ENCODE data around the gene ZNF599.
"Not testable (repeated sequence)": the region's sequence is repeated elsewhere in the genome, so short reads cannot be mapped to it uniquely, and the experiment has no call there.

The ZNF599 gene

DNA sequence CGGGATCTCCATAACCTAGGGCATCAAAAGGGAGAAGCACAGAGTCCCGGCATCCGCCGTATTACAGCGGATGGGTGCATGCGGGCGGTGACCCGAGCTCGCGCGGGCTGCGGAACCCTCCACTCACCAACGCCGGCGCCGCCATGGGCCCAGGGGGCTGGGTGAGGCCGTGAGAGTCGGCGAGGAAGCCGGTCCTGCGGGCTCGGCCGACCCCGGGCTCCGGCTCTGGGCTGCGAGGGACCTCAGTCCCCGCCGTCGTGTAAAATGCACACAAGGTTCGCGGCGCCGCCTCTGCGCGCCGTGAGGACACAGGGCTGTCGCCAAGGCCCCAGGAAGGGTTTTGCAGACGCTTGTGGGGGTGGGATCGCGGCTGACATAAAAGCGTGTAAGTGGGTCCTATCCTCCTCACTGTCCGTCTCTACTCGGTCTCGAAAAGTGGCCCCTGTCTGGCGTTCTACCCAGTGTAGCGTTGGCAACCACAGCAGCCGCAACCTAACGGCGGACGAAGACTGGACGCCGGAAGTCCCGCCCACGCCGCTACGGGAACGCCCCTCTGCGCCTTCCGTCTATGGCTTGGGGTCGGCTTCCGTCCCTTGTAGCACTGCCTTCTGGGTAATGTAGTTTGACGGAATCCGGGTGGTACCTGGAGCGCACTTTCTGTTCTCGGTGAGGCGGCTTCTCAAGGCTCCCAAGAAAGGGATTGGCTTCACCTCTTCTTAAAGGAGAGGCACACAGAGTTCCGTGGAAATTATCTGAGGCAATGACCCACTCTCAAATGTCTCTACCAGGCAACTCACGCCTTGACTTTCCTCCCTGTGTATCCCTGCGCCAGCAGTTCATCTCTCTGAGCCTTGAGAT, at the start of gene ZNF599:
Gene ZNF599, minus strand, starts transcription at position 519 of the 858 bp plus-strand sequence. Its CDS starts 374 bp downstream, at position 145.
- peak; percentile 92 for DNase-seq

DNA sequence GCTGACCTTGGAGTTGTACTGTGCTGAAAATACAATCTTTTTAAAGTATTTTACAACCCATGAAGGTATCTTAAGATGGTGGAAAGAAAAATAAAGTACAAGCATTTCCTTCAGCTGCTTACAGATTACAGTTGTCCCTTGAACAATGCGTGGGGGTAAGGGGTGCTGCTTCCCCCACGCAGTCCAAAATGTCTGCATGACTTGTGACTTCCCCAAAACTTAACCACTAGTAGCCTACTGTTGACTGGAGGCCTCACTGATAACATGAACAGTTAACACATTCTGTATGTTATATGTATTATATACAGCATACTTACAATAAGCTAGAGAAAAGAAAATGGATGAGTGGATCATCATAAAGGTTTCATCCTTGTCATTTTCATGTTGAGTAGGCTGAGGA, 45.3 kb upstream of the ZNF599 start:
- no peak for DNase-seq

- DNase-seq: no peak
These were observed 43.7 kb upstream of the ZNF599 start for GRCh38 chr19:34816708-34817107.

DNA sequence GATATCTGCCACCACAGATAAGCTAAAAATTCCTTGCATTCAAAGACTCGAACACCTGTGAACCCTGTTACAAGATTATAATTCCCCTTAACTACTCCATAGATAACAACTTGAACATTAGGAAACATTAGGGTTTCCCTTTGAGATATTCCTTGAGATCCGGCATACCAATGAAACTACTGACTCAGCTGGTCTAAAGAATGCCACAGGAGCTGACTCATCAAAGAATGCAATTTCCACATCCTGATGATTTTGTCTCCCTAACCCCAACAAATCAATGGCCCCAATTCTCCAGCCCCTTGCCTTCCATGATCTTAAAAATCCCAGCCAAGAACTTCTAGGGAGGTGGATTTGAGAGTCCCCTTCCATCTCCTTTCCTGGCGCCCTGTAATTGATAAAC, 35.6 kb upstream of the ZNF599 start:
- no peak for DNase-seq

DNA sequence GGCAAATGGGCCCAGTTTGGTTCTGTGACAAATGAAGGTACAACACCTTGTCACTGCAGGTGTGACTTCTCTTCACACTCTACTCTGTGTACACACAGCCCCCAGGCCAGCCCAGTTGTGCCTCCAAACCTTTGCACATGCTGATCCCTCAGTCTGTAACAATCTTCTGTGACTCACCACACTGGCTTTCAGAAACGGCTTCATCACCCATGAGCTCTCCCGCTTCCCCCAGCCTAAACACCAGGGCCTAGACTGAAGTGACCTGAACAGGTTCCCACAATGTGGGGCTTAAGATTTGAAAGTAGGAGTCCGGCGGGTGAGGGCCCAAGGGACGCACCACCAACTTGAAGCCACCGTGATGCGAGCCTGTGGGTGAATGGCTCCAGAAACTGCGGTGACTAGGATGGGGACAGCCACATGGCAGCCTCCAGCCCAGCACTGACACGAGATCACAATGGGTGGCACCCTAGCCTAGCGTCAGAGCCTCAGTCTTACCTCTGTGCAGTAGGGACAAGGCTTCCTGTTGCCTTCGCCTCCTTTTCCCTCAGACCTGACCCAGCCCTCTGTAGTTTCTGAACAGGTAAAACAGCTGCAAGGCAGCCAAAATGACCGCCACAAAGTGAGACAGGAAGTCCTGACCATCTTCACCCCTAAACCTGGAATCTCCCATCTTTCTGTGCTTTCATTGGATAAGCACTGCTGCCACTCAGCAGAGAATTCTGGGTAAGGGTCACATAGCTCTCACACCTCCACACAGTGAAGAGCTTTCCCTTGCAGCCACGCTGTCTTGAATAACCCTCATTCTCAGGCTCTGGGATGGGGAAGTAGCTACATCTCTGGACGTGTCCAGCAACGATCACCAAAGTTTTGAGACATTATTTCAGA, 34.2 kb upstream of the ZNF599 start:
- DNase-seq: no peak

DNA sequence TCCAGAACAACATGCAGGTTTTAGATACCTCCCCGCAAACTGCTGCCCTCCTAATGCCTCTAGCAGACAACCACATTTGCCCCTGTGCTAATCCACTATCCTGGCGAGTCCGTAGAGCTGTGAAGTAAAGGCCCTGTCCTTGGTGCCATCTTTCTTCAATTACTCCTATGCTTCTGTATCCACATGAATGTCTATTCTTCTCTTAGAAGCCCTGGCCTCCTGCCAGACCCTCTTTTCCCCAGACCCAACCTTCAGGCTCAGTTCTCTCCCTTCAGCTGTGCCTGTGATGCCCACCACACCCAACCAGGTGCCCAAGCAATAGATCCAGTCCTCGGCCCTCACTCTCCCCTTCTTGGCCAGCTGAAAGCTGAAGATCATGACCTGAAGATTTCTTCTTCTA, 31.1 kb upstream of the ZNF599 start:
- DNase-seq: no peak

GRCh38 chr19:34796953-34797352, 23.9 kb upstream of the ZNF599 start:
- not testable (repeated sequence) for DNase-seq

DNA sequence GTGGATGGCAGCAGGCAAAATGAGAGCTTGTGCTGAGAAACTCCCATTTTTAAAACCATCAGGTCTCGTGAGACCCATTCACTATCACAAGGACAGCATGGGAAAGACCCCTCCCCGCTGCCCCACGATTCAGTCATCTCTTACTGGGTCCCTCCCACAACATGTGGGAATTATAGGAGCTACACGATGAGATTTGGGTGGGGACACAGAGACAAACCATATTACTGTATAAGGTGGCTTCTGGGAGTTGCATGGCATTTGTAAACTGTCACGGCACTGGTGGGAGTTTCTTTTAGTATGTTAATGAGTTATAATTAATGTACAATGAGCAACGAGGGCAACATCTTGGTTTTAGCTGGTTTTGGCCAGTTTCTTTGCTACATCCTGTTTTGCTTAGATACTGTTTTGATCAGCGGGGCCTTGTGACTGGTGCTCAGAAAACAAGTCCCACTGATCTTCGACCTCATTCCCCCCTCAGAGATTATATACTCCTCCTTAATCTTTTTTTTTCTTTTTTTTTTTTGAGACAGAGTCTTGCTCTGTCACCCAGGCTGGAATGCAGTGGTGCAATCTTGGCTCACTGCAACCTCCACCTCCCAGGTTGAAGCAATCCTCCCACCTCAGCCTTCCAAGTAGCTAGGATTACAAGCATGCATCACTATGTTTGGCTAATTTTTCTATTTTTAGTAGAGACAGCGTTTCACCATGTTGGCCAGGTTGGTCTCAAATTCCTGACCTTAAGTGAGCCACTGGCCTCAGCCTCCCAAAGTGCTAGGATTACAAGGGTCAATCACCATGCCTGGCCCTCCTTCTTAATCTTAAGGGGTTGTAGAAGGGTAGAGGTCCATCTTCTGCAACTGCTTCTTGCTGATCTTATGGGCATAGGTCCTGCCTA, 21.3 kb upstream of the ZNF599 start:
- DNase-seq: no peak

GRCh38 chr19:34793565-34793964, 20.6 kb upstream of the ZNF599 start:
- no peak for DNase-seq

DNA sequence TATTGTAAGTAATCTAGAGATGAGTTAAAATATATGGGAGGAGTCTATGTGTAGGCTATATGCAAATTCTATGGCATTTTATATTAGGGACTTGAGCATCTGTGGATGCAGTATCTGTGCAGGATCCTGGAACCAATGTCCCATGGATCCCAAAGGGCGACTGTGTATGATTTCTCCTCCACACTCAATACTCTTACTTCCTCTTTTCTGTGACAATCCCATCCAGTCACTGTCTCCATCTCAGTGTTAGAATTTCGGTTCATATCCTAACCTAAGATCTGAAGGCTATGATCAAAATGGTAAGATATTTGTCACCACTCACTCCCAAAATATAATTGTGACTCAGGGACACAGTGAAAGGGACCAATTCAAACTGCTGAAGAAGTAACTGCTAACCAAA, 15.1 kb upstream of the ZNF599 start:
- no peak for DNase-seq

DNA sequence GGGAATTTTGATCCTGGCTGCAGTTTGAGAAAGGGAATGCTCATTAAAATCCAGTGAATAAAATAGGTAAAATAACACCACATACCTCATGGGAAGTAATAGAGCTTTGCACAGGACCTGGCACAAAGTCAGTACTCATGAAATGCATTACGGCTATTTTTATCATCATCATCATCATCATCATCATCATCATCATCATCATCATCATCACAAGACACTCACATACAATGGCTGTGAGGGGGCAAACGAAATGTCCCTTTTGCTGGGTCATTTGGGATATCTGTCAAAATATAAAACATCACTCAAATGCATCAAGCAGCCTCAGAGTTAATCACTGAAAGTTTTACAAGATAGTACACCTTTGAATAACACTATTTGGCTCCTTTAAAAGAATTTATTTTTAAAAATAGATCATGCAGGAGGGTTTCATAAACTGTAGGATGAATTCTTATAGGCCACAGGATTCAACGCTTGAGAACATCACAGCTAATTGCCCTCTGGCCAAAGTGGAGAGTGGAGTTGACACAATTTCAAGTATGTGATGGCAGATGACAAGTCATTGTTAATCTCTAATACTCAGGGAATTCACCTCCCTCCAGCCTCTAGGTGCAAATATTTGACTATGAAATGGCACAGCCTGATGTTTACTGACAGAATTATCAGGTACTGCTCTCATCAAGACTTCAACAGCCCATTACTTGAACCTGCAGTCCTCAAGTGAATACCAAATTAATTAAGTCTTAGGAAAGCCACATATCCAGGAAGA, 14.2 kb upstream of the ZNF599 start:
- no peak for DNase-seq

GRCh38 chr19:34786236-34786635, 13.2 kb upstream of the ZNF599 start:
- DNase-seq: no peak

- no peak for DNase-seq
These were observed 6.6 kb upstream of the ZNF599 start for GRCh38 chr19:34779652-34780051.

DNA sequence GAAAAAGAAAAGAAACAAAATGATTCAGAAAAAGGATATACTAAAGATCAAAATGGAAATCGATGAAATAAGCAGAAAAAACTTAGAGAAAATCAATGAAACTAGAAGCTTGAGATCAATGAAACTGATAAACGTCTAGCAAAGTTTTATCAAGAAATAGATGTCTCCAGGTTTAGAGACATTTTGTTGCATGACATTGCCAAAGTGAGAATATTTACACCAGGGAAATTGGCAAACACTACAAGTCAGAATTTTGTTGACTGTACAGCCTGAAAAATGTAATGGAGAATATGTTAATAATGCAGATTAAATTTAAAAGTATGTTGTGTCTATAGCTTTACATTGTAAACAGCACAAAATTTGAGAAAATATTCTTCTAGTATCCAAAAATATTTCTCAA, 5.3 kb upstream of the ZNF599 start:
- no peak for DNase-seq

GRCh38 chr19:34774857-34775256, 1.8 kb upstream of the ZNF599 start:
- no peak for DNase-seq

- no peak for DNase-seq
These were observed 495 bp upstream of the ZNF599 start for GRCh38 chr19:34773555-34773864.

GRCh38 chr19:34767951-34768350, 5.1 kb downstream of the ZNF599 start:
- no peak for DNase-seq

DNA sequence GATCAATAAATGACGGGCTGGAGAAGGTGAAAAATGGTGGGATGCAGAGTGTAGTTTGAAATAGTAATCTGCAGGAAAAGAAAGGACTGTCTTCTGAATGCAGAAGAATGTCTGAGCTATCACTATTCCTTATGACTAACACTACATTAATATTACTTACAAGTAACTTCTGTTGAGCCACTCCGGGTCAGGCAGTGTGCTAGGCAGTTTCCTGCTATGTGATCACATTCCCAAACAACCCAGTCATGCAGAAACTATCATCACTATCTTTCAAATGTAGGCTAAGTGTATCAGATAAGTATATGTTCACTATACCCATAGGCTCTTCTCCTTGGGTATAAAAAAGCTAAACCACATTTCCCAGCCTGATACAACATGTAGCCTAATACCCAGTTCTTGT, 6.6 kb downstream of the ZNF599 start:
- DNase-seq: no peak

DNA sequence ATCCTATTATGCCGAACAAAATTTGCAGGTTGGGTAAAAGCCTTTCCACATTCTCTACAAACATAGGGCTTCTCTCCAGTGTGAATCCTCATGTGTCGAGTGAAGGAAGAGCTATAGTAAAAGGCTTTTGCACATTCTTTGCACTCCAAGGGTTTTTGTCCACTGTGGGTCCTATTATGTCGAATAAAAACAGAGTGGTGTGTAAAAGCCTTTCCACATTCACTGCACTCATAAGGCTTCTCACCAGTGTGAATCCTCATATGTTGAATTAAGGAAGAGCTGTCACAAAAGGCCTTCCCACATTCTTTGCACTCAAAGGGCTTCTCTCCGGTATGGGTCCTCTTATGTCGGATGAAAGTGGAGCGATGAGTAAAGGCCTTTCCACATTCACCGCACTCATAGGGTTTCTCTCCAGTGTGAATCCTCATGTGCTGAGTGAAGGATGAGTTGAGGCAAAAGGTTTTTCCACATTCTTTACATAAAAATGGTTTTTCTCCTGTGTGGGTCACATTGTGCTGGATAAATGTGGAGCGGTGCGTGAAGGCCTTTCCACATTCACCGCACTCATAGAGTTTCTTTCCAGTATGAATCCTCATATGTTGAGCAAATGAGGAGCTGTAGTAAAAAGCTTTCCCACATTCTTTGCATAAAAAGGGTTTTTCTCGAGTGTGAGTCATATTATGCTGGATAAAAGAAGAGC, 13.6 kb downstream of the ZNF599 start:
- no peak for DNase-seq

DNA sequence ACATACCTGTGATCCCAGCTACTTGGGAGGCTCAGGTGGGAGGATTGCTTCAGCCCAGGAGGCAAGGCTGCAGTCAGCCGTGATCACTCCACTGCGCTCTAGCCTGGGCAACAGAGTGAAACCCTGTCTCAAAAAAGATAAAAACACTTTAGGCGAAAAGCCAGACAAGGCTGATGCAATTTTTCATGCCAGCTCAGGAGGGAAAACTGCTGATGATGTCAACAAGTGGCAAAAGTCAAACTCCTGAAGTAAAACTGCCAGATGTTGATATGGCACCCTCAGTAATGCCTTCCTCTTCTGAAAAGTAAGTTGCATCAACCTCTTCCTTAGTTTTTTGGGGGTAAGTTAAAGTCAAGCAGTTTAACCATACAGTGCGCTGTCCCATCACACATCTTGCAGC, 15.6 kb downstream of the ZNF599 start:
- no peak for DNase-seq

- DNase-seq: no peak
These were observed 27.9 kb downstream of the ZNF599 start for GRCh38 chr19:34744896-34745690.

Measured in CD4-positive, alpha-beta T cell treated with Interleukin-21 for 1 hour (primary cell).